Neutrophil (primary cell): ENCODE results near the gene NET1.

ENCODE experiments used
- H3K27ac ChIP-seq: fragments of 200-600 bp; sonication (generic); 2 replicates; pipeline ENCODE4 v1.5.1; 2016; ENCODE audit warnings: mild to moderate bottlenecking, moderate library complexity
- H3K27me3 ChIP-seq: fragments of 200-600 bp; sonication (generic); 2 replicates; pipeline ENCODE4 v1.6.0; 2016; ENCODE audit warnings: mild to moderate bottlenecking
- H3K36me3 ChIP-seq: fragments of 200-600 bp; sonication (generic); 2 replicates; pipeline ENCODE4 v1.5.1; 2017
- H3K4me1 ChIP-seq, 2 experiments: fragments of 200-600 bp in 1 of 2; sonication (generic) in 1 of 2; 1 replicate in 1 of 2; 2 replicates in 1 of 2; pipeline versions ENCODE4 v1.5.1 to v1.6.1; 2013 to 2016; ENCODE audit warnings: low read depth in 1 of 2, low read length in 1 of 2, mild to moderate bottlenecking in 1 of 2, moderate library complexity in 1 of 2; ENCODE audit not compliant: control insufficient read depth in 1 of 2, insufficient read depth in 1 of 2
- H3K4me3 ChIP-seq, 2 experiments: fragments of 200-600 bp in 1 of 2; sonication (generic) in 1 of 2; 1 replicate in 1 of 2; 2 replicates in 1 of 2; pipeline ENCODE4 v1.5.1; 2013 to 2016; ENCODE audit warnings: low read depth in 1 of 2, low read length in 1 of 2, mild to moderate bottlenecking in 1 of 2, moderate library complexity in 1 of 2
- H3K9me3 ChIP-seq: fragments of 200-600 bp; sonication (generic); 2 replicates; pipeline ENCODE4 v1.5.1; 2016
- TF ChIP-seq, protein P1 (sequence below): fragments of 200-600 bp; sonication (generic); IDR thresholded peaks from 2 replicates; pipeline ENCODE4 v1.5.1; 2016; ENCODE audit warnings: antibody characterized with exemption

Gene NET1

DNA sequence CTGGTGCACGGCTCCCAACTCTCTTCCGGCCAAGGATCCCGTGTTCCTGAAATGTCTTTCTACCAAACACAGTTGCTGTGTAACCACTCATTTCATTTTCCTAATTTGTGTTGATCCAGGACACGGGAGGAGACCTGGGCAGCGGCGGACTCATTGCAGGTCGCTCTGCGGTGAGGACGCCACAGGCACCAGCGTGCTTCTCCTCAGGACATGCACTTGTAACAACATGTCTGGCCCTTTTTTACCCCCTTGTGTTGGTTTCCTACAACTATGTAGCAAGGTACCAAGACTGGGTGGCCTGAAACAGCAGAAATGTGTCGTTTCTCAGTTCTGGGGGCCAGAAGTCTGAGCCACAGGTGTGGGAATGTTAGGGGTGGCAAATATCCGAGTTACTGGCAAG is 68.8 kb downstream of the NET1 start:
- TF ChIP-seq, protein P1, sequence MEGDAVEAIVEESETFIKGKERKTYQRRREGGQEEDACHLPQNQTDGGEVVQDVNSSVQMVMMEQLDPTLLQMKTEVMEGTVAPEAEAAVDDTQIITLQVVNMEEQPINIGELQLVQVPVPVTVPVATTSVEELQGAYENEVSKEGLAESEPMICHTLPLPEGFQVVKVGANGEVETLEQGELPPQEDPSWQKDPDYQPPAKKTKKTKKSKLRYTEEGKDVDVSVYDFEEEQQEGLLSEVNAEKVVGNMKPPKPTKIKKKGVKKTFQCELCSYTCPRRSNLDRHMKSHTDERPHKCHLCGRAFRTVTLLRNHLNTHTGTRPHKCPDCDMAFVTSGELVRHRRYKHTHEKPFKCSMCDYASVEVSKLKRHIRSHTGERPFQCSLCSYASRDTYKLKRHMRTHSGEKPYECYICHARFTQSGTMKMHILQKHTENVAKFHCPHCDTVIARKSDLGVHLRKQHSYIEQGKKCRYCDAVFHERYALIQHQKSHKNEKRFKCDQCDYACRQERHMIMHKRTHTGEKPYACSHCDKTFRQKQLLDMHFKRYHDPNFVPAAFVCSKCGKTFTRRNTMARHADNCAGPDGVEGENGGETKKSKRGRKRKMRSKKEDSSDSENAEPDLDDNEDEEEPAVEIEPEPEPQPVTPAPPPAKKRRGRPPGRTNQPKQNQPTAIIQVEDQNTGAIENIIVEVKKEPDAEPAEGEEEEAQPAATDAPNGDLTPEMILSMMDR = no peak
- H3K27ac ChIP-seq = no peak overlapping the region
- H3K36me3 ChIP-seq = no peaks in the 10 kb centered on the region
- H3K4me3 ChIP-seq = no peak overlapping the region
- H3K27me3 ChIP-seq = no peaks in the 10 kb centered on the region
- H3K9me3 ChIP-seq = no peaks in the 10 kb centered on the region
- no peaks in the 10 kb centered on the region for H3K4me1 ChIP-seq

DNA sequence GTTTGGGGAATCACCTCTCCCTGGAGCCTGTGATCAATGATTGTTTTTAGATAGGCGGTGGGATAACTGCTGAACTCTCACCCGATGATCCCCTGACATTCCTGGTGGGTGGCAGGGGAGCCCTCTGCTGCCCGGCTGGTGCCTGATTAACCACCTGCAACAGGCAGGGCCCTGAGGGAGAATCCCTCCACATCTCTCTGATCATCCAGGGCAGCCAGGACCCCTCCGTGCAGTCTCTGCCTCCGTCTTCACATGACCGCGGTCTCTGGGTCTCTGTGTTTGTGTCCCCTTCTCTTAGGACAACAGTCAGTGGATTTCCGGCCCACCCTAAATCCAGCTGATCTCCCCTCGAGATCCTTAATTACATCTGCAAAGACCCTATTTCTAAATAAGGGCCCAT is 69.7 kb downstream of the NET1 start:
- TF ChIP-seq, protein P1 = no peak
- Histone ChIP-seq H3K4me3 (no peak overlapping the region), H3K4me1 (no peaks in the 10 kb centered on the region), H3K27me3 (no peaks in the 10 kb centered on the region), H3K9me3 (no peaks in the 10 kb centered on the region), H3K36me3 (no peaks in the 10 kb centered on the region), H3K27ac (no peak overlapping the region)

DNA sequence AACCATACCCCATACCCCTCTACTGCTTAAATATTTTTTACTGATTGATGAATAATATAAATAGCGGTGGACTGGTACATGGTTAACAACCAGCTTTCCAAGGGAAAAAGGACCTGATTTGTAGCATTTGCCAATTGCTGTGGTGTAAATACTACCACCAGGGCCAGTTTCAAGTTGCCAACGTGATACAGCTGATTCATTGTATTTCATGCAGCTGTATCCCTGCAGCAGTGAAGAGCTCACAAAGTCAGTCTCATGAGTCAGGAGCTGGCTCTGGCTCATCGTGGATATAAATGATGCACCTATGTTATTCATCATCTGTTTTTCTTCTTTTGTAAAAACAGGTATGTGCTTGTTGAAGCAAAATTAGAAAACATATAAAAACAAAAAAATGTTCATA is 71.8 kb downstream of the NET1 start:
- Histone ChIP-seq H3K27me3 (no peaks in the 10 kb centered on the region), H3K27ac (no peak overlapping the region), H3K4me1 (no peaks in the 10 kb centered on the region), H3K36me3 (no peaks in the 10 kb centered on the region), H3K9me3 (no peaks in the 10 kb centered on the region), H3K4me3 (no peak overlapping the region)
- TF ChIP-seq, protein P1 = no peak

DNA sequence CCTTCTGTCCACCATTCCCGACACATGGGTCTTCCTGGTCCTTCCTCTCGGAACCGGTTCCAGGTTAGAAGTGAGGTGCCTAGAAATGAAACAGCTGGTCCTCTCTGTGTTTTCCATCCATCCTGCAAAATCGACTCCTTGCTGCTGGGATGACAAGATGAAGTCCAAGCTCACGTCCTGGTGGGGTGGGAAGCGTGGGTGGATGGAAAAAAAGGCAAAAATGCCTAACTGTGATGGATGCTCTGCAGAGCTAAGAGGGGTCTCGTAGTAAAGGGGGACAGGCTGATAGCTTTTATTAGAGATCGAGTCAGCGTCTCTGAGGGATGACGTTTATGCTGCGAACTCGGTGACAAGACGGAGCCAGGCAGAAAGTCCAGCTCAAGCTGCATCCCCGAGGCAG is 72.9 kb downstream of the NET1 start:
- TF ChIP-seq, protein P1 = no peak
- Histone ChIP-seq H3K9me3 (no peaks in the 10 kb centered on the region), H3K27ac (no peak overlapping the region)

DNA sequence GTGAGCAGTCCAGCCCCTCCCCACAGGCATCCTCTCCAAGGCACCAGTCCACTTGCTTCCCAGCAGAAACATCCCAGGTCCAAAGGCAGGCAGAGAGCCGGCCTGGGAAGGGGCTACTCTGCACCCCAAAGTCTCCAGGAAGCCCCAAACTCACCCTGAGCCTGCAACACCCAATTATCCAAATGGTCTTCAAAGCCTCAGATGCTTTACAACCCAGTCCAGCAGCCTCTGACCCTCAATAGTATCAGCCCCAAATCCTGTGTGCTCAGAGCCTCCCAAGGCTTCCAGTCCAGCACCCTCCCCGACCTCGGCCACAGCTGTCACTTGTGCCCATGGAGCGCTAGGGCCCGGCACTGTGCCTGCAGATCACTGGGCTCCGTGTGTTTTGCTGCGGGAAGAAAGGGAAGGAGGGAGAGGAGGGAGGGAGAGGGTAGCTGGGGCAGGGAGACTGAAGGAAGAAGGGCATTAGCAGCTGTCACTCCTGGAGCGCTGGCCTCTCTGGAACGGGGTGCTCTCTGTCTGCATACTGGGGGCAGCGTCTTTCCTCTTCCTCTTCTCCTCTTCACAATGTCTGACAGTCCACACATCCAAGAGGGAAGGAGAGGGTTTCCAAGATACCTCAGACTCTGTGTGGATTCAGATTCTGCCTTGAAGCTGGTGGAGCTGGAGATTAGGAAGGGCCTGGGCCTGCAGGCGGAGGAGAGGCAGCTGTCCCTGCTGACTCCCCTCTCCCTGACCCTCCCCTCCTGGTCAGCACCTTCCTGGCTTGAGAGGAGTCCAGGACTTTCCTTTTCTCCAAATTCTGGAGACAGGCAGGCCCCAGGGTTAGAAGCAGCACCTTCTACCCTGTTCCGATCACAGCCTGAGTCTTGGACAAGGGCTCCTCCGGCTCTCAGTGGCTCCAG is 73.8 kb downstream of the NET1 start:
- TF ChIP-seq, protein P1 = no peak
- H3K27me3 ChIP-seq = no peaks in the 10 kb centered on the region
- no peaks in the 10 kb centered on the region for H3K9me3 ChIP-seq
- no peaks in the 10 kb centered on the region for H3K36me3 ChIP-seq
- H3K4me3 ChIP-seq = no peak overlapping the region
- H3K27ac ChIP-seq = no peak overlapping the region
- no peaks in the 10 kb centered on the region for H3K4me1 ChIP-seq

More for the DNA sequence above, 72.9 kb downstream of the NET1 start:
- Histone ChIP-seq H3K4me1 (no peaks in the 10 kb centered on the region), H3K4me3 (no peak overlapping the region), H3K36me3 (no peaks in the 10 kb centered on the region), H3K27me3 (no peaks in the 10 kb centered on the region)
